IPS-15b (cell line): Measurements from ENCODE around the gene FZD1.
"Not testable (repeated sequence)": the region's sequence is repeated elsewhere in the genome, so short reads cannot be mapped to it uniquely, and the experiment has no call there.

Experiments used
- H3K27me3 ChIP-seq: one replicate; pipeline ENCODE4 v1.6.1; 2013; ENCODE audit warnings: low read length; ENCODE audit not compliant: control insufficient read depth, insufficient read depth
- H3K36me3 ChIP-seq: one replicate; pipeline ENCODE4 v1.6.1; 2013; ENCODE audit warnings: low read length; ENCODE audit not compliant: control insufficient read depth, insufficient read depth
- H3K4me1 ChIP-seq: one replicate; pipeline ENCODE4 v1.6.1; 2013; ENCODE audit warnings: mild to moderate bottlenecking, low read length; ENCODE audit not compliant: control insufficient read depth, insufficient read depth
- H3K4me3 ChIP-seq: one replicate; pipeline ENCODE4 v1.5.1; 2013; ENCODE audit warnings: low read depth, low read length
- H3K9ac ChIP-seq: one replicate; pipeline ENCODE4 v1.6.1; 2013; ENCODE audit warnings: low read depth, mild to moderate bottlenecking, low read length
- H3K9me3 ChIP-seq: one replicate; pipeline ENCODE4 v1.6.1; 2013; ENCODE audit warnings: mild to moderate bottlenecking, low read length; ENCODE audit not compliant: control insufficient read depth, insufficient read depth

The FZD1 gene

DNA sequence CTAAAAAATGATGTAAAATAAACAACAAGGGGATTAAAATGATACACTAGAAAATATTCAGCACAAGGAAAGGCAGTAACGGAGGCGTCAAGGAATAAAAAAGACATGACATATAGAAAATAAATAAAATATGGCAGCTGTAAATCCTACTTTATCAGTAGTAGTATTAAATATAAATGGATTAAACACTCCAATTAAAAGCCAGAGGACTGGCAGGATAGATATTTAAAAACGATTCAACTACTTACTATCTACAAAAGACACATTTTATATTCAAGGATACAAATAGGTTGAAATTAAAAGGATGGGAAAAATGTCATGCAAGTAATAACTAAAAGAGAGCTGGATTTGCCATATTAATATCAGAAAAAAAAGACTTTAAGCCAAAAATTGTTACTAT is 43.2 kb downstream of the FZD1 start:
- H3K9ac ChIP-seq: no peak overlapping the region
- H3K36me3 ChIP-seq: no peaks in the 10 kb centered on the region
- no peak overlapping the region for H3K4me3 ChIP-seq
- no peaks in the 10 kb centered on the region for H3K27me3 ChIP-seq
- no peaks in the 10 kb centered on the region for H3K4me1 ChIP-seq
- H3K9me3 ChIP-seq: no peaks in the 10 kb centered on the region

DNA sequence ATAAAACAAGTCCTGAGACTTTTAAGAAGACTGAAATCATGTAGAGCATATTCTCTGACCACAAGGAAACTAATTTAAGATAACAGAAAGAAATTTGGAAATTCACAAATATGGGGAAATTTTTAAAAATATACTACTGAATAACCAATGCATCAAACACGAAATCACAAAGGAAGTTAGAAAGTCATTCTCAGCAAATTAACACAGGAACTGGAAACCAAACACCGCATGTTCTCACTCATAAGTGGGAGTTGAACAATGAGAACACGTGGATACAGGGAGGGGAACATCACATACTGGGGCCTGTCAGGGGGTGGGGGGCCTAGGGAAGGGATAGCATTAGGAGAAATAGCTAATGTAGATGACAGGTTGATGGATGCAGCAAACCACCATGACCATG is 44.0 kb downstream of the FZD1 start:
- H3K9ac ChIP-seq, H3K27me3 ChIP-seq, H3K36me3 ChIP-seq, H3K9me3 ChIP-seq, H3K4me1 ChIP-seq, H3K4me3 ChIP-seq: not testable (repeated sequence)

DNA sequence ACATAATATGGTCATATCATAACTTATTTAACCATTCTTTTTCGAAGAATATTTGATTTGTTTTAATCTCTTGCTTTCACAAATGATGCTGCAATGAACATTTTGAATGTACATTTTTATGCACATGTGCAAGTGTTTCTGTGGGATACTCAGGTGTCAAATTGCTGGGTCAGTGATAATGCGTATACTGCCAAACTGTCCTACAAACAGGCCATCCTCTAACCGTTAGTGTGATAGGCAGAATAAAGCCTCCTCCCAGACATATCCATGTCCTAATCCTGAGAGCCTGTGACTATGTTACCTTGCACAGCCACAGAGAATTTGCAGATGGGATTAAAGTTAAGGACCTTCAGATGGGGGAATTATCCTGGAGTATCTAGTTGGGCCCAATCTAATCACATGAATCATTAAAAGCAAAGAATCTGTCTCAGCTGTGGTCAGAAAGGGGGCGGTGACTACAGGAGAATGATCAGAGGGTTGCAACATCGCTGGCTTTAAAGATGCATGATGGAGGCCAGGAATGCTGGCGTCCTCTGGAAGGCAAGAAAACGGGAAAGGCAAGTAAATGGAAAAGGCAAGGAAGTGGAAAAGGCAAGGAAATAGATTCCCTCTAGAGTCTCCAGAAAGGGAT is 46.7 kb downstream of the FZD1 start:
- Histone ChIP-seq H3K9me3 (no peaks in the 10 kb centered on the region), H3K9ac (no peak overlapping the region), H3K4me1 (no peaks in the 10 kb centered on the region), H3K36me3 (no peaks in the 10 kb centered on the region), H3K4me3 (no peak overlapping the region), H3K27me3 (no peaks in the 10 kb centered on the region)

DNA sequence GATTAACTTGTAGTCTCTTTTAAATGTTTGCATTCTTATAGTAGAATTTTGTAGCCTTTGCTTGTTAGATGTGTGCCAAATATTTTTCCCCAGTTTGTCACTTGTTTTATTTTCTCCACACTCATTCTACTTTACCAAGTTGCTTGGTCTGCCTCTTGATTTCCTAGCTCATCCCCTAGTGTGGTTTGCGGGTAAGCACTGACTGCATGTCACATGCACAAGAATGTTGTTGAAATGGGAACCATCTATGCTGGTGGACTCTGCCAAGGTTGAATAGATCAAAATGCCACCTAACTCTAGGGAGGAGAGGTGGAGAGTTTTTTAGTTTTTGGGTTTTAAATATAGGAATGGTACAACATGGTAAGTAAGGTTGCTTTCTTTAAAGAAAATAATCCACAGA is 47.6 kb downstream of the FZD1 start:
- Histone ChIP-seq H3K4me1 (no peaks in the 10 kb centered on the region), H3K9me3 (no peaks in the 10 kb centered on the region), H3K36me3 (no peaks in the 10 kb centered on the region), H3K4me3 (no peak overlapping the region), H3K27me3 (no peaks in the 10 kb centered on the region), H3K9ac (no peak overlapping the region)

DNA sequence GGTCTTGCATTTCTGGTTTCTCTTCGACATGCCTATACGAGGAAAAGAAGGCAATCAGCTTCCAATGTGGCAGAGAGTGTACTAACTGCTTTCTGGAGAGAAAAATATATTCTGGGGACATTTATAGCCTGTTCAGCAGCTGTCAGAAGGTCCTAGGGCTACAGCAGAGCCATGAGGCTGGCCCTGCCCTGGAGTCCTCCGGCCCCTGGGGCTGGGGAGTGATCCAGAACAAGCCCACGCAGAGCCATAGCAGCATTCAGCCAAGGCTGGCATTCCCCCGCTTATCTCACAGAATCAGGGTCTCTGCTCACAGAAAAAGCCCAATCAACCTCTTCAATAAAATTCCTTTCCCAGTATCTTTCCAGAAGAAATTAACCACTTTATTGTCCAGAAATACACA is 48.9 kb downstream of the FZD1 start:
- H3K27me3 ChIP-seq: no peaks in the 10 kb centered on the region
- H3K9me3 ChIP-seq: no peaks in the 10 kb centered on the region
- H3K36me3 ChIP-seq: no peaks in the 10 kb centered on the region
- no peak overlapping the region for H3K4me3 ChIP-seq
- H3K9ac ChIP-seq: no peak overlapping the region
- H3K4me1 ChIP-seq: no peaks in the 10 kb centered on the region

DNA sequence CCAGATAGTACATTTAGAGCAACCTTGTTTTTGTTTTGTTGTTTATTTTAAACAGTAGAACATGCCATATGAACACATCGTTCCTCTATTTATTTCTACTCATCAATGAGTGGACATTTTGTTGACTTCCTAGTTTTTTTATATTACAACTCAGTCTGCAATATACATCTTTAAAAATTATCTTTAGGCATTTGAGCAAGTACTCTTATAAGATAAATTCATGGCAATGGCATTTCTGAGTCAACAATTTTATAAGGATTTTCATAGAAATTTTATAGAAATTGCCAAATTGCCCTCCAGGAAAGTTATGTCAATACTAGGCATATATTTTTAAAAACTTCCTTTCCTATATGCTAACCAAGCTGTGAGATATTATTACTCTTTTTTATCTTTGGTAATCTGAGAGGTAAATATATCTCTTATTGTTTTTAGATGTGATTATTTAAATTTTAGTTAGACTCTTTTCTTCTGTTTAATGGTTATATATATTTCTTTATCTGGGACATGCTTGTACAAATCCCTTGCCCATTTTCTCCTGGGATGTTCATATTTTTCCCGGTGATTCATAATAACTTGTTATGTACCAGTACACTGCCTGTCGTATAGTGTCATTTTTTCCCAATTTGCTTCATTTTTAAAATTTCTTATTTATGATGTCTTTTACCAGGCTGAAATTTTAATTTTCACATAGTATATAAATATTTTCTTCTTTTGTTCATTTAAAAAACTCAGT is 50.5 kb downstream of the FZD1 start:
- Histone ChIP-seq H3K36me3 (no peaks in the 10 kb centered on the region), H3K9ac (no peak overlapping the region), H3K4me3 (no peak overlapping the region), H3K27me3 (no peaks in the 10 kb centered on the region), H3K9me3 (no peaks in the 10 kb centered on the region), H3K4me1 (no peaks in the 10 kb centered on the region)

DNA sequence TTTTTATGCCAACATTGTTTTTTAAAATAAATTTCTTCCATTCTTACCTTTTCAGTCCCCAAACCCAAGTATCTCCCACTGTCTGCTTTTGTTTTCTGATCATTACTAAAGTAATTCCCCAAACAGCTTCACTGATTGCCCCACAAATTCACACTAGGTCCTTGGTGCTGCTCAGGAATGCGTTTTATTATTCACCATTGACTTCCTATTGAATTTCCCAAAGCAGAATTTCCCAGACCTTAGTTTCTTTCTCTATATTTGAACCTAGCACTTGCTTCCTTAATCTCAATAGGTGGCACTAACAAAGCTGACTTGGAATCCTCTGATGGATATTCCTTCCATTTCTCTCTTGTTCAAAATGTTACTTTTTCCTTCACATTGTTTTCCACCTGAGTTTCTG is 52.2 kb downstream of the FZD1 start:
- no peaks in the 10 kb centered on the region for H3K4me1 ChIP-seq
- H3K4me3 ChIP-seq: no peak overlapping the region
- no peak overlapping the region for H3K9ac ChIP-seq
- no peaks in the 10 kb centered on the region for H3K36me3 ChIP-seq
- no peaks in the 10 kb centered on the region for H3K9me3 ChIP-seq
- no peaks in the 10 kb centered on the region for H3K27me3 ChIP-seq

DNA sequence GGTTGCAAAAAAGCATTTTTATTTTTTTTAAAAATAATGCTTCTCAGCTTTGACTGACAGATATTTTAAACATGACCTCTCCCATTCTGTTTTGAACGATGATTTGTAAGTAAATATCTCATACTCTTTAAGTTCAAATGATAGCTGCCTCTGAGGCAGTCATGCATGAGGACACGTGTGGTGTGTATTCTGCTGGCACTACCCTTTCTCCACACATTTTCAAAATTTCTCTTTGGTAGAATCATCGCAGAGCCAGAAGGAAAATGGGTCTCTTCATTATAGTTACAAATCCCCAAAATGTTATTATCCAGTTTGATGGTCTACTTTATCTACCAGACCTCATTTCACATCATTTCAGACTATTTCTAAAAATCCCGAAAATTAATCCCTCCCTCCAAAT is 55.1 kb downstream of the FZD1 start:
- H3K9ac ChIP-seq: no peak overlapping the region
- H3K36me3 ChIP-seq: no peaks in the 10 kb centered on the region
- no peaks in the 10 kb centered on the region for H3K4me1 ChIP-seq
- H3K9me3 ChIP-seq: no peaks in the 10 kb centered on the region
- H3K4me3 ChIP-seq: no peak overlapping the region
- no peaks in the 10 kb centered on the region for H3K27me3 ChIP-seq

DNA sequence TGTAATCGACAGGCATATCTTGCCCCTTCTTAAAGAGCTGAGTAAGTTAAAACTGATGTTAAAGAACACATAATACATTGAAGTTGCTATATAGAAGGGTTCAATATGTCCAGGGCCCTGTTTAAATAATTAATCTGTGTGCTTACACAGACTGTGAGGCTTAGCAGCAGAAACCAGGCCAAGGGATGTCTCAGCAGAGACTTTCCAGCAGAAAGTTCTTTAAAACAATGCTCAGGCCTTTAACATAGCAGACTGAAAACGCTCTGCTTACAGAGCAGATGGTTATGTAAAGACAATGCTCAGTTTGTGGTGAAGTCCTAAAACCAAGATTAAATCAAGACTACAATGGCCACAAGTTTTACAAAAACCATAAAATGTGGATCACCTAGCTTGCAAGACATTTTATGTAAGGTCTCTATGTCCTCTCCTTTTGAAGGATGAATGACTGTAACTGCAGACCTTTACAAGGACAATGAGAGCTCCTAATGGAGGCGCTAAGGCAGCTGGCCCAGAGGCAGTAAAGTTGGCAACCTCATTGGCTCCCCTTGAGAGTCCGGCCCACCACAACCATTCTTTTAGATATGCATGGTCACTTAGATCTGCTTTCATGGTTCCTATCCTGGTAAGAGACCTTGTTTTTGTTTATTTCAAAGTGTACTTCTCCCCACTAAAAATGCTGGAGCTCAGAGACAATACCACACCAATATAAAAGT is 56.3 kb downstream of the FZD1 start:
- Histone ChIP-seq H3K9ac (no peak overlapping the region), H3K9me3 (no peaks in the 10 kb centered on the region), H3K4me3 (no peak overlapping the region), H3K36me3 (no peaks in the 10 kb centered on the region), H3K27me3 (no peaks in the 10 kb centered on the region), H3K4me1 (no peaks in the 10 kb centered on the region)
